ENCODE measurements around the gene CCT4. TPM values are rescaled to one million over a fixed set of nuclear protein-coding genes. Genes with fewer than 3 reads are reported as not detected.
"Not testable (repeated sequence)": the region's sequence is repeated elsewhere in the genome, so short reads cannot be mapped to it uniquely, and the experiment has no call there.

The CCT4 gene
- total RNA-seq, 1 donor from 2014 or later = 172 TPM

GRCh38 chr2:61900281-61900680 lies 11.8 kb upstream of the CCT4 start:
- no peak for DNase-seq
- no peak overlapping the region for H3K4me3 Mint-ChIP-seq
- H3K4me1 Mint-ChIP-seq = peaks cover 3% of the 10 kb centered on the region
- no peaks in the 10 kb centered on the region for H3K9me3 Mint-ChIP-seq
- H3K27me3 Mint-ChIP-seq = no peaks in the 10 kb centered on the region
- CTCF ChIA-PET = no interaction called here
- H3K27ac Mint-ChIP-seq = no peak overlapping the region
- POLR2A ChIA-PET = no interaction called here
- TF ChIP-seq CTCF (IDR thresholded peaks at IDR 0.05) = no peak
- no peaks in the 10 kb centered on the region for H3K36me3 Mint-ChIP-seq (ENCODE audit: low read depth)
- no peak for ATAC-seq (ENCODE audit: low read depth)
- intact Hi-C loops (cut with micrococcal nuclease) = no loop called here

GRCh38 chr2:61898810-61899209 lies 10.4 kb upstream of the CCT4 start:
- DNase-seq (no peak), ATAC-seq (ENCODE audit: low read depth) (no peak)
- Mint-ChIP-seq H3K4me3 (no peak overlapping the region), H3K36me3 (ENCODE audit: low read depth) (no peaks in the 10 kb centered on the region), H3K27ac (no peak overlapping the region), H3K27me3 (no peaks in the 10 kb centered on the region), H3K4me1 (no peaks in the 10 kb centered on the region), H3K9me3 (no peaks in the 10 kb centered on the region)
- ChIA-PET POLR2A (interaction anchor here (0.6 kb wide), 3 partner anchors 10 to 1140 kb away, joined by 3 to 5 read pairs (median 4); no protein-coding TSS in a partner anchor), CTCF (interaction anchor here (1.1 kb wide), 1 partner anchor 472 kb away, joined by 3 read pairs; no protein-coding TSS in a partner anchor)
- TF ChIP-seq CTCF (IDR thresholded peaks at IDR 0.05) = no peak
- intact Hi-C loops (cut with micrococcal nuclease) = no loop called here

- Mint-ChIP-seq H3K9me3 (no peaks in the 10 kb centered on the region), H3K27me3 (no peaks in the 10 kb centered on the region), H3K4me3 (peak overlapping the region; percentile 100), H3K4me1 (peaks cover 23% of the 10 kb centered on the region), H3K27ac (peak overlapping the region; percentile 99), H3K36me3 (ENCODE audit: low read depth) (peaks cover 49% of the 10 kb centered on the region)
- ChIA-PET CTCF (no interaction called here), POLR2A (interaction anchor here (0.6 to 1.6 kb wide), 5 partner anchors 8 to 769 kb away, joined by 3 to 5 read pairs (median 3); partner anchors contain the start of gene FAM161A)
- DNase-seq (no peak), ATAC-seq (ENCODE audit: low read depth) (no peak)
- intact Hi-C loops (cut with micrococcal nuclease) = loop anchor here (1.0 to 5.0 kb wide), 8 partner anchors 18 to 1701 kb away; partner anchors contain the start of genes COMMD1, EHBP1, FAM161A and MDH1
- TF ChIP-seq CTCF (IDR thresholded peaks at IDR 0.05) = no peak
Observed at GRCh38 chr2:61887717-61888266, 664 bp downstream of the CCT4 start.

- Mint-ChIP-seq H3K36me3 (ENCODE audit: low read depth) (peaks cover 63% of the 10 kb centered on the region), H3K9me3 (no peaks in the 10 kb centered on the region), H3K4me3 (peak overlapping the region; percentile 100), H3K27me3 (no peaks in the 10 kb centered on the region), H3K27ac (no peak overlapping the region), H3K4me1 (peaks cover 23% of the 10 kb centered on the region)
- intact Hi-C loops (cut with micrococcal nuclease) = loop anchor here (5.0 kb wide), 1 partner anchor 869 kb away; the partner anchor contains the start of genes PEX13 and PUS10
- POLR2A ChIA-PET = no interaction called here
- CTCF ChIA-PET = no interaction called here
- ATAC-seq (ENCODE audit: low read depth) = no peak
- DNase-seq = no peak
- TF ChIP-seq CTCF (IDR thresholded peaks at IDR 0.05) = no peak
Observed at GRCh38 chr2:61885896-61886603, 2.4 kb downstream of the CCT4 start.

GRCh38 chr2:61882850-61883249 lies 5.6 kb downstream of the CCT4 start:
- Mint-ChIP-seq H3K4me3 (no peak overlapping the region), H3K9me3 (no peaks in the 10 kb centered on the region), H3K4me1 (peaks cover 21% of the 10 kb centered on the region), H3K27ac (no peak overlapping the region), H3K36me3 (ENCODE audit: low read depth) (peaks cover 82% of the 10 kb centered on the region), H3K27me3 (no peaks in the 10 kb centered on the region)
- CTCF ChIA-PET = no interaction called here
- ATAC-seq (ENCODE audit: low read depth) (no peak), DNase-seq (no peak)
- no peak for TF ChIP-seq CTCF (IDR thresholded peaks at IDR 0.05)
- POLR2A ChIA-PET = interaction anchor here (0.6 kb wide), 1 partner anchor 8 kb away, joined by 7 read pairs; no protein-coding TSS in a partner anchor
- intact Hi-C loops (cut with micrococcal nuclease) = no loop called here

- H3K27ac Mint-ChIP-seq; ATAC-seq (ENCODE audit: low read depth); H3K9me3 Mint-ChIP-seq; CTCF ChIA-PET; intact Hi-C loops (cut with micrococcal nuclease); H3K27me3 Mint-ChIP-seq; DNase-seq; H3K4me3 Mint-ChIP-seq; H3K4me1 Mint-ChIP-seq: not testable (repeated sequence)
- peaks cover 89% of the 10 kb centered on the region for H3K36me3 Mint-ChIP-seq (ENCODE audit: low read depth)
- POLR2A ChIA-PET = interaction anchor here (0.6 kb wide), 1 partner anchor 9 kb away, joined by 4 read pairs; no protein-coding TSS in a partner anchor
Observed at GRCh38 chr2:61879351-61879750, 9.1 kb downstream of the CCT4 start.

Measured in activated B cell treated with CpG ODN at 0.5 μM for 24 hours (primary cell).